HG03469 (cell line): Measurements from ENCODE around the gene ZC3H4.

Experiments
- ATAC-seq: cut with Tn5 transposase; IDR thresholded peaks from one replicate; pipeline ENCODE4 v1.9.1; 2021; ENCODE audit warnings: mild to moderate bottlenecking, moderate library complexity, moderate number of reproducible peaks; ENCODE audit not compliant: unreplicated experiment

ZC3H4 gene

DNA sequence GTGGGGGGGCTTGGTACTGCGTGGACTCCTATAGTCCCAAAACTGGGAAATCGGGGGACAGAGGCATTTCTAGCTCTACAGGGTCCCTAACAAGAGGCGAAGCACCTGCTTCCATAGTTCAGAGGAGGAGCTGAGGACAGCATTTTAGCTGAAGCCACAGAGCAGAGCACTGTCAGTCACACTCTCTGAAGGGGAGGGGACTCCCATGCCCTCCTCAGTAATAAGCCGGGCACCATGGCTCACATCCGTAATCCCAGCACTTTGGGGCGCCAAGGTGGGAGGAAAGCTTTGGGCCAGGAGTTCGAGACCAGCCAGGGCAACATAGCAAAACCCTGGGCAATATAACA, 90.2 kb downstream of the ZC3H4 start:
- no peak for ATAC-seq

DNA sequence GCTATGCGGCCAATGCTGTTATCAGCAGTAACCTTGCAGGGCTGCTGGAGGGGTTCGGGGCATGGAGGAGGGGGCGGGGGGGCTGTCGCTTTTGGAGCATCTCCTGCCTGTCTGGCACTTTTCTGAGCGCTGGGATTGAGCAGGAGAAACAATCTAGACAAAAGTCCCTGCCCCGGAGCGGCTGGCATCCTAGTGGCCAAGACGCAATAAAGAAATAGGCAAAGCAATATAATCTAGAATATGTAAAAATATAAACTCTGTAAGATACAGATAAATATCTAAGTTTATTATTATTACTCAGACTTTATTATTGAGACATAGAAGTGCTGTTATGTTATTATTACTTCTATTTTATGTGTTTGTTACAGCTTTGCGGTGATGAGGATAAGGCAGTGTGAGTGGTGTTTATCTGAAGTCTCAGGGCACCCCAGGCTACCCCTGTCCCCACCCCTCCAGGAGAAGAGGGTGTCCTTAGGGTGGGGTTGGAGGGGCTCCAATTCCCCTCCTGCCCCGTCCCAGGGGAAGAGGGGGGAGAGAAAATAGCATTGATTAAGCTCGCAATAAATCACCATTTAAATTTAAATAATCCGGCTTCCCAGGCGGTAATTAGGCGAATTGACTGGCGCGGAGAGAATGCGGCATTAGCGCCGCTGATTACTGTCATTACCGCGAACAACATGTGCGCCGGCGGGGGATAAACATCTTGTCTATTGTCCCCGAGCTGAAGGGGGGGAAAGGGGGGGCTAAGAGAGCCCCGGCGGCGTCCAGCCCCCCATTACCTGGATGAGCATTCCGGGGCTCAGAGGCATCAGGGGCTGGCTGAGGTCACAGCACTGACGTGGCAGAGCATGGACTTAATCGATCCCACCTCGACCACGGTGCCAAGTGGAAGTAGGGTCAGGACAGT, 90.8 kb downstream of the ZC3H4 start:
- no peak for ATAC-seq

DNA sequence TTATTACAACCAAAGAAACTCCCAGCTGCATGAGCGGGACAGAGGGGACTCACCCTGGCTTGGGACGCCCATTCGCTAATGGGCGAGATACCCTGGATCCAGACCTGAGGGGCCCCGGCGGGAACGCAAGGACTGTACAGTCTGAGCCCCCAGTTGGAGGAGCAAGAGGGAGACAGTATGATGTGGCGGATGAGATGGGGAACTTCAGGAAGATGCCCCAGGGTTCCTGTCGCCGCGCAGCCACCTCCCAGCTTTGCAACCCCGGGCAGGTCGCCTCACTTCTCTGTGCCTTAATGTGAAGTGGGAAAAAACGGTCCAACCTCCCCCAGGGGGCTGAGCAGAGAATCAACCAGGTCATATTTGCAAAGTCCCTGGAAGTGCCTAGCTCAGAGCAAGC, 91.4 kb downstream of the ZC3H4 start:
- ATAC-seq: no peak

DNA sequence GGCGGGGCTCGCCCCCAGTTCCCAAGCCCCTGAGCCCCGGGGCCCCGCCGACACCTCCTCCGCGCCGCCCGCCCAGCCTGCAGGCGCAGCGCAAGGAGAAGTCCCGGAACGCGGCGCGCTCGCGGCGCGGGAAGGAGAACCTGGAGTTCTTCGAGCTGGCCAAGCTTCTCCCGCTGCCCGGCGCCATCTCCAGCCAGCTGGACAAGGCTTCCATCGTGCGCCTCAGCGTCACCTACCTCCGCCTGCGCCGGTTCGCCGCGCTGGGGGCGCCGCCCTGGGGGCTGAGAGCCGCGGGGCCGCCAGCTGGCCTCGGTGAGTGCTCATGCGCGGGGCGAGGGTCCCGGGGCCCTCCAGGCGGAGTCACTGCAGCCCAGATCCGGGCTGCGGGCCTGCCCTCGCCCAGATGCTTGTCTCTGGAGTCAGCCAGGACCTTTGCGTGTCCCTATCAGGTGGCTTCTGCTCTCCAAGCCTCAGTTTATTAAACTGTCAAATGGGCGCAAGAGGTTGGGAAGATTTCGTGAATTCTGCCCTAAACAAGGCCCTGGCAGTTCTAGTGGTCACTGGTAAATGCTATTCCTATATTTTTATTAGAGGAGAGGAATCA, 91.9 kb downstream of the ZC3H4 start:
- ATAC-seq: no peak

DNA sequence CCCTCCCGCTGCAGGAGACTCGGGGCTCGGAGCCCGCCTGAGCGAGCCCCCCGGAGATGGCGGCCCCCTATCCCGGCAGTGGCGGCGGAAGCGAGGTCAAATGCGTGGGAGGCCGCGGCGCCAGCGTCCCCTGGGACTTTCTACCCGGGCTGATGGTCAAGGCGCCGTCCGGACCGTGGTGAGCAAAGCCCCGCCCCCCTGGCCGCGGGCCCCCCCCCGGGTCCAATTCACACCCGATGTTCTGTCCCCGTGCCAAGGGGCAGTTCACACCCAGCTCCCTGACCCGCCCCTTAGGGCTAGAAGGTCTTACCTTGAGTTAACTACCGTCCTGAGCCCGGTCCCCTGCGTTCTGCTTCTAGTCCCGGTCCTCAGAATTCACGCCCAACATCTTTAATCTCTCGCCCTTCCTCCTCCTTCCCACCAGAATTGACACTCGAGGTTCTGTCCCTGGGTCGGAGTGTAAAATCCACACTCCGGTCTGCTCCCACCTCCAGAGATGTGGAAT, 92.5 kb downstream of the ZC3H4 start:
- no peak for ATAC-seq

DNA sequence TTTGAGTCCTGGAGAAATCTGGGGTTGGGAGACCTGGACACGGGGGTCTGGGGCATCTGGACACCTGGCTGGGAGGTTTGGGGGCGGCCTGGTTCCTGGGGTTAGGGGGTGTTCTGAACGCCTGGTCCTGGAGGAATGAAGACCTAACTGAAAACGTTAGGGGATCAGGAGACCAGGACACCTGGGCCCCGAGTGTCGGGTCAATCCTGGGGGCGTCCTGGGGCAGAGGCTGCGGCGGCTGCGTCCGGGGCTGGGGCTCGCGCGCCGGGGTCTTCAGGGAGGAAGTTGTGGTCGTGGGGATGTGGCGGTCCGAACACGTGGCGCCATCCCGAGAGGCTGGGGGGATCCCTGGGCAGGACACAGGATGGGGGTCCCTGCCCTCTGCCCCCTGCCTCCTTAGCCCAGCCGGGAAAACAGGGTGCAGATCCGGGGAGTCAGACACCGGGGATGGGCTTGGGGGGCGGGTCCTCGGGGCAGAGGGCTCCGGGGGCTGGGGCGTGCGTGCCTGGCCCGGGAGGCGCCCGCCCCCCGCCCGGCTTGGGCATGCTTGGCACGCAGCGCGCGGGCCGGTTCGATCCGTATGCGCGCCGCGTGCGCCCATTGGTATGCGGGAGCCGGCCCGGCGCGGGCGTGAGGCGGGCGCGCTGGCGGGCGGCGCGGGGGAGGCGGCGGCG, 93.3 kb downstream of the ZC3H4 start:
- ATAC-seq: no peak

DNA sequence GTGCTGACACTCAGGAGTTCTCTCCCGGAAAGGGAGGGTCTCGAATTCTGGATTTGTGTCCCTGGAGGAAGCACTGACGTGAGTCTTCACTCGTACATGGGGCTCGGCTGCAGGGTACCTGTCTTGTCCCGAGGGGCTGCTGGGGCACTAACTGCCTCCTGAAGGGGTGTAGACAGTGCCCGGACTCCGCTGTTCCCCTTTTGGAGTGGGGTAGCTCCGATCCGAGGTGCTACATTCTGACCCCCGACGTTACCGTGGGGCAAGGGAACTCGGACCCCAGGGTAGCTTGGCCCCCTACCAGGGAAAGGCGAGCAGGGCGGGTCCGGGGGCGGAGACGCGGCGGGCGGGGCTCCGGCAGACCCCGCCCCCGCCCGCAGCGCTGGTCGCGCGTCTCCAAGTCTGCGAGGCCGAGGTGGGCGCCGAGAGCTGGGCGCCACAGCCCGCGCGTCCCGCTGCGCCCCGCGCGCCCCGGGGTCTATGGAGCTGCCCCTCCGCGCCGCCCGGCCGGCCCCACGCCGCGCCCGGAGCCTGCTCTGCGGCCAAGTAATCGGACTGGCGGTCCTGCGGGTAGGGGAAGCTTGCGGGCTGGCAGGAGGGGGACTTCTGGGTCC, 94.0 kb downstream of the ZC3H4 start, which contains the start of gene NPAS1:
TSS of gene NPAS1 (plus strand) at position 407 of the 611 bp plus-strand sequence. CDS start 1,211 bp downstream, outside the sequence.
- no peak for ATAC-seq

DNA sequence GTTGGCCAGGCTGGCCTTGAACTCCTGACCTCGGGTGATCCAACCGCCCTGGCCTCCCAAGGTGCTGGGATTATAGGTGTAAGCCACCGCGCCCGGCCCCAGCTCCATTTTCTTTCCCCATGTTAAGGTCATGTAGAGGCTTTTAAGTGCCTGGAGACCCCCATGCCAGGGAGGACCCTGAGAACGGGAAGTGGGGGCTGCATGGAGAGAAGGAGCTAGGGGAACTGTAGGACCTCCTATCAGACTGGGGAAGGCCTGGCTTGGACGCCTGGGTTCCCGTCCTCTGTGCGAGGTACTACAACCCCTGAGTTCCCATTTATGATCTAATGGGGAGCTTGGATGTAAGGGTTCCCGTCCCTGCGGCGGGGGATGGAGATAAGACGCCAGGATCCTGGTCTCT, 94.7 kb downstream of the ZC3H4 start:
- ATAC-seq: no peak
